ENCODE measurements around the gene RIMBP3C.
"Not testable (repeated sequence)": the region's sequence is repeated elsewhere in the genome, so short reads cannot be mapped to it uniquely, and the experiment has no call there.

The RIMBP3C gene

GRCh38 chr22:21551361-21551760 lies at the start of gene RIMBP3C:
Gene RIMBP3C (minus strand): TSS chr22:21551461. CDS start chr22:21550976, 485 bp downstream.
- ATAC-seq: not testable (repeated sequence)

GRCh38 chr22:21599053-21599893 lies 48.0 kb upstream of the RIMBP3C start:
- ATAC-seq: no peak

- no peak for ATAC-seq
Observed at GRCh38 chr22:21598302-21598701, 47.0 kb upstream of the RIMBP3C start.

- ATAC-seq: not testable (repeated sequence)
Observed at GRCh38 chr22:21596356-21597135, 45.3 kb upstream of the RIMBP3C start.

GRCh38 chr22:21594865-21595452 lies 43.7 kb upstream of the RIMBP3C start:
- no peak for ATAC-seq

GRCh38 chr22:21593406-21594232 lies 42.4 kb upstream of the RIMBP3C start:
- no peak for ATAC-seq

GRCh38 chr22:21592422-21592821 lies 41.2 kb upstream of the RIMBP3C start:
- no peak for ATAC-seq

- ATAC-seq: no peak
Observed at GRCh38 chr22:21591695-21592094, 40.4 kb upstream of the RIMBP3C start.

- no peak for ATAC-seq
Observed at GRCh38 chr22:21590809-21591641, 39.8 kb upstream of the RIMBP3C start.

GRCh38 chr22:21589396-21589795 lies 38.1 kb upstream of the RIMBP3C start:
- no peak for ATAC-seq

GRCh38 chr22:21587803-21588611 lies 36.7 kb upstream of the RIMBP3C start:
- ATAC-seq: peak; percentile 97 to 98

- ATAC-seq: no peak
Observed at GRCh38 chr22:21585389-21585788, 34.1 kb upstream of the RIMBP3C start.

- ATAC-seq: no peak
Observed at GRCh38 chr22:21582801-21583740, 31.8 kb upstream of the RIMBP3C start.

GRCh38 chr22:21581009-21581713 lies 29.9 kb upstream of the RIMBP3C start:
- ATAC-seq: not testable (repeated sequence)

- ATAC-seq: not testable (repeated sequence)
Observed at GRCh38 chr22:21580623-21581007, 29.4 kb upstream of the RIMBP3C start.

- ATAC-seq: no peak
Observed at GRCh38 chr22:21579474-21579851, 28.2 kb upstream of the RIMBP3C start.

GRCh38 chr22:21573750-21574494 lies 22.7 kb upstream of the RIMBP3C start:
- ATAC-seq: no peak

GRCh38 chr22:21573293-21573734 lies 22.1 kb upstream of the RIMBP3C start:
- no peak for ATAC-seq
